SK-N-SH (cell line): ENCODE results near the gene THADA. TPM values are rescaled to one million over a fixed set of nuclear protein-coding genes. Genes with fewer than 3 reads are reported as not detected.

ENCODE experiments used
- CTCF ChIA-PET: fragments of 300-600, 350-600 bp; formaldehyde crosslinking; extraction: SDS; loops from one replicate; lab custom pipeline; 2021; lab: Yijun Ruan, JAX
- POLR2A ChIA-PET: fragments of 350-600 bp; sonication (Branson Sonifier 250); formaldehyde crosslinking; extraction: SDS; loops from one replicate; lab custom pipeline; 2020; ENCODE audit warnings: antibody characterized with exemption, inconsistent platforms; lab: Yijun Ruan, JAX
- DNase-seq: peaks from one replicate; pipeline ENCODE4 v3.0.0; 2012
- H2AFZ ChIP-seq: fragments of 200-600 bp; sonication (generic); 2 replicates; pipeline ENCODE4 v1.8.1; 2016; ENCODE audit warnings: antibody characterized with exemption, mild to moderate bottlenecking, low read depth
- H3F3A ChIP-seq: fragments of 200-600 bp; sonication (generic); replicated peaks from 2 replicates; pipeline ENCODE3; 2016; ENCODE audit warnings: antibody characterized with exemption, mild to moderate bottlenecking; ENCODE audit not compliant: insufficient read depth
- H3K27ac ChIP-seq, 2 experiments: fragments of 200-500 bp in 1 of 2; fragments of 200-600 bp in 1 of 2; sonication (Bioruptor generic) in 1 of 2; sonication (generic), shearing (Covaris generic) in 1 of 2; 2 replicates each; pipeline versions ENCODE4 v1.5.1 to v1.6.1; 2014 to 2016; ENCODE audit warnings: low read depth in 2 of 2, inconsistent platforms in 1 of 2, low read length in 1 of 2, mild to moderate bottlenecking in 1 of 2, mixed read lengths in 1 of 2
- H3K27me3 ChIP-seq: fragments of 200-600 bp; sonication (generic), shearing (Covaris generic); 2 replicates; pipeline ENCODE4 v1.6.1; 2016; ENCODE audit warnings: mixed run types; ENCODE audit not compliant: insufficient read depth
- H3K36me3 ChIP-seq, 2 experiments: fragments of 200-500 bp in 1 of 2; fragments of 200-600 bp in 1 of 2; sonication (Bioruptor generic) in 1 of 2; sonication (generic) in 1 of 2; replicated peaks in 1 of 2; 2 replicates each; pipeline versions ENCODE3 to v1.5.1; 2014 to 2016; ENCODE audit warnings: low read length in 1 of 2, mild to moderate bottlenecking in 1 of 2; ENCODE audit not compliant: insufficient read depth in 2 of 2, control insufficient read depth in 1 of 2
- H3K4me1 ChIP-seq, 2 experiments: fragments of 200-500 bp in 1 of 2; fragments of 200-600 bp in 1 of 2; sonication (Bioruptor generic) in 1 of 2; sonication (generic), shearing (Covaris generic) in 1 of 2; 2 replicates each; pipeline versions ENCODE4 v1.5.1 to v1.6.1; 2014 to 2016; ENCODE audit warnings: low read depth in 1 of 2, low read length in 1 of 2, mixed run types in 1 of 2; ENCODE audit not compliant: insufficient read depth in 2 of 2, control insufficient read depth in 1 of 2
- H3K4me2 ChIP-seq: fragments of 200-600 bp; sonication (generic), shearing (Covaris generic); 2 replicates; pipeline ENCODE4 v1.6.1; 2017; ENCODE audit warnings: mixed run types
- H3K4me3 ChIP-seq, 2 experiments: fragments of 200-500 bp in 1 of 2; fragments of 200-600 bp in 1 of 2; sonication (Bioruptor generic) in 1 of 2; sonication (generic), shearing (Covaris generic) in 1 of 2; 2 replicates each; pipeline versions ENCODE4 v1.5.1 to v1.8.1; 2014 to 2016; ENCODE audit warnings: low read depth in 2 of 2, inconsistent platforms in 1 of 2, low read length in 1 of 2, mild to moderate bottlenecking in 1 of 2, mixed read lengths in 1 of 2, moderate library complexity in 1 of 2
- H3K79me2 ChIP-seq: fragments of 200-600 bp; sonication (generic); 2 replicates; pipeline ENCODE4 v1.8.1; 2017; ENCODE audit warnings: mild to moderate bottlenecking; ENCODE audit not compliant: insufficient read depth
- H3K9ac ChIP-seq: fragments of 200-600 bp; sonication (generic); 2 replicates; pipeline ENCODE4 v1.6.1; 2017; ENCODE audit warnings: mixed run types
- H3K9me2 ChIP-seq: fragments of 200-600 bp; sonication (generic); 2 replicates; pipeline ENCODE4 v1.6.1; 2017; ENCODE audit warnings: mixed run types
- H3K9me3 ChIP-seq: fragments of 200-600 bp; sonication (generic); 2 replicates; pipeline ENCODE4 v1.6.1; 2017; ENCODE audit warnings: mixed run types, mild to moderate bottlenecking, moderate library complexity
- H4K20me1 ChIP-seq: fragments of 200-600 bp; sonication (generic); 2 replicates; pipeline ENCODE4 v1.6.1; 2017; ENCODE audit warnings: mild to moderate bottlenecking, mixed run types; ENCODE audit not compliant: insufficient read depth
- CHD2 ChIP-seq: fragments of 150-350 bp; IDR thresholded peaks from 2 replicates; pipeline ENCODE4 v1.6.1; 2018; ENCODE audit warnings: low read length; ENCODE audit not compliant: partially characterized antibody
- CTCF ChIP-seq: fragments of 200-600 bp; sonication (generic); IDR thresholded peaks from 2 replicates; pipeline ENCODE4 v1.6.1; 2017; ENCODE audit warnings: antibody characterized with exemption, mild to moderate bottlenecking, moderate library complexity
- ELF1 ChIP-seq: IDR thresholded peaks from 2 replicates; pipeline ENCODE4 v1.4.0; 2012
- EZH2phosphoT487 ChIP-seq: fragments of 200-600 bp; sonication (generic); IDR thresholded peaks from 2 replicates; pipeline ENCODE4 v1.6.1; 2017; ENCODE audit warnings: low read depth, mixed run types, mild to moderate bottlenecking, antibody characterized with exemption, moderate library complexity, borderline replicate concordance
- FOXJ3 ChIP-seq: sonication (generic); formaldehyde crosslinking; IDR thresholded peaks from 2 replicates; pipeline ENCODE4 v1.5.1; 2020; ENCODE audit warnings: mild to moderate bottlenecking, missing genetic modification reagents
- FOXM1 ChIP-seq: IDR thresholded peaks from 2 replicates; pipeline ENCODE4 v1.4.0; 2012; ENCODE audit warnings: low read depth, mild to moderate bottlenecking
- GABPA ChIP-seq: IDR thresholded peaks from 2 replicates; pipeline ENCODE4 v1.4.0; 2012; ENCODE audit warnings: low read depth, mild to moderate bottlenecking
- IRF3 ChIP-seq: fragments of 150-350 bp; IDR thresholded peaks from 2 replicates; pipeline ENCODE4 v1.6.1; 2016; ENCODE audit warnings: mild to moderate bottlenecking, low read depth, low read length
- JUND ChIP-seq: IDR thresholded peaks from 2 replicates; pipeline ENCODE4 v1.4.0; 2012
- MEF2A ChIP-seq: IDR thresholded peaks from 2 replicates; pipeline ENCODE4 v1.4.0; 2012; ENCODE audit warnings: low read depth, borderline replicate concordance
- MXI1 ChIP-seq: IDR thresholded peaks from 2 replicates; pipeline ENCODE4 v1.6.1; 2012; ENCODE audit warnings: mild to moderate bottlenecking, low read depth, low read length, improper control_type of control experiment
- PBX3 ChIP-seq: IDR thresholded peaks from 2 replicates; pipeline ENCODE4; 2012
- POLR2AphosphoS5 ChIP-seq: IDR thresholded peaks from 2 replicates; pipeline ENCODE4 v1.6.1; 2012; ENCODE audit warnings: low read depth, low read length
- RAD21 ChIP-seq: IDR thresholded peaks from 2 replicates; pipeline ENCODE4 v1.6.1; 2012; ENCODE audit warnings: mild to moderate bottlenecking, low read length
- RCOR1 ChIP-seq: fragments of 150-350 bp; IDR thresholded peaks from 2 replicates; pipeline ENCODE4 v1.6.1; 2017; ENCODE audit warnings: antibody characterized with exemption, low read length
- REST ChIP-seq: IDR thresholded peaks from 2 replicates; pipeline ENCODE4 v1.6.1; 2012; ENCODE audit warnings: mild to moderate bottlenecking, low read depth, low read length, moderate library complexity
- RFX5 ChIP-seq: IDR thresholded peaks from 2 replicates; pipeline ENCODE4 v1.6.1; 2012; ENCODE audit warnings: mild to moderate bottlenecking, improper control_type of control experiment, low read length
- RXRA ChIP-seq: IDR thresholded peaks from 2 replicates; pipeline ENCODE4 v1.4.0; 2012; ENCODE audit warnings: low read depth, mild to moderate bottlenecking, borderline replicate concordance
- SMC3 ChIP-seq: IDR thresholded peaks from 2 replicates; pipeline ENCODE4 v1.6.1; 2012; ENCODE audit warnings: low read depth, low read length, improper control_type of control experiment
- TCF12 ChIP-seq: IDR thresholded peaks from 2 replicates; pipeline ENCODE4 v1.4.0; 2012
- USF1 ChIP-seq: IDR thresholded peaks from 2 replicates; pipeline ENCODE4 v1.4.0; 2012; ENCODE audit warnings: low read depth, borderline replicate concordance
- USF2 ChIP-seq: fragments of 150-350 bp; IDR thresholded peaks from 2 replicates; pipeline ENCODE4 v1.6.1; 2017; ENCODE audit warnings: antibody characterized with exemption, low read length, low read depth, borderline replicate concordance
- WGBS: methylation state at CpG from one replicate; pipeline ENCODE4 v1.1.6; 2017; ENCODE audit warnings: low lambda C conversion rate; 5-methylcytosine and 5-hydroxymethylcytosine counted together
- polyA plus RNA-seq, 3 experiments: library from polyadenylated mRNA; depleted of rRNA; stranded (reverse); fragments of >200 nt; gene quantifications; 2 replicates each; pipeline ENCODE4 v1.2.3, GENCODE V29; 2012

THADA gene
- 17.1 and 25.6 TPM in 2 replicates for polyA plus RNA-seq (2012; rRNA removed)
- polyA plus RNA-seq (2012; cell fraction: cytosol; rRNA removed), result 10.6 and 14.2 TPM in 2 replicates
- 55.8 and 67.5 TPM in 2 replicates for polyA plus RNA-seq (2012; cell fraction: nucleus; rRNA removed)

GRCh38 chr2:43595603-43596412, at the start of gene THADA:
THADA (minus strand) TSS chr2:43596038; CDS start chr2:43592392, 3,646 bp downstream.
- peaks cover 26% of the 10 kb centered on the region for H3F3A ChIP-seq
- no peaks in the 10 kb centered on the region for H4K20me1 ChIP-seq
- no peaks in the 10 kb centered on the region for H3K27me3 ChIP-seq
- peak within 1 kb of the TSS; percentile 77 to 88 for H3K4me3 ChIP-seq
- no peaks in the 10 kb centered on the region for H3K9me3 ChIP-seq
- peaks cover 26% of the 10 kb centered on the region for H3K79me2 ChIP-seq
- under 1% methylated on average over 43 of the region's 52 CpGs for WGBS
- ChIA-PET CTCF (interaction anchor here (0.5 to 4.1 kb wide), 23 partner anchors 8 to 768 kb away, joined by 3 to 46 read pairs (median 4); no protein-coding TSS in a partner anchor), POLR2A (interaction anchor here (0.6 to 1.7 kb wide), 15 partner anchors 9 to 786 kb away, joined by 3 to 13 read pairs (median 4); partner anchors contain the start of genes C1GALT1C1L, PLEKHH2 and ZFP36L2)
- peak; percentile 97 for DNase-seq
- peaks cover 7 to 11% of the 10 kb centered on the region in 2 experiments; a peak in 3 of 4 replicates for H3K4me1 ChIP-seq
- H3K9ac ChIP-seq, result peak within 1 kb of the TSS; percentile 88
- H2AFZ ChIP-seq, result peak within 1 kb of the TSS; percentile 91
- peaks cover 11% of the 10 kb centered on the region in 2 experiments for H3K36me3 ChIP-seq
- peak within 1 kb of the TSS; percentile 89 to 98 for H3K27ac ChIP-seq
- no peaks in the 10 kb centered on the region for H3K9me2 ChIP-seq
- peak within 1 kb of the TSS; percentile 85 for H3K4me2 ChIP-seq
- TF ChIP-seq IRF3 (peak; percentile 52; the same call in 1 of the 2 replicates), JUND (no peak), CHD2 (peak; percentile 100), GABPA (peak; percentile 96), TCF12 (no peak), MEF2A (no peak), REST (peak; percentile 53; the same call in 1 of the 2 replicates), USF2 (no peak), CTCF (no peak), USF1 (no peak), RXRA (no peak), FOXJ3 (CRISPR knock-in tag) (peak; percentile 57; the same call in 1 of the 2 replicates), EZH2phosphoT487 (no peak), RFX5 (peak; percentile 96), PBX3 (no peak), FOXM1 (no peak), ELF1 (peak; percentile 98), POLR2AphosphoS5 (peak; percentile 99), RCOR1 (peak; percentile 71), SMC3 (no peak), RAD21 (no peak), MXI1 (peak; percentile 100)
